HT1080 (cell line): ENCODE measurements around the gene ALOX12. TPM values are rescaled to one million over a fixed set of nuclear protein-coding genes. Genes with fewer than 3 reads are reported as not detected.
"Not testable (repeated sequence)": the region's sequence is repeated elsewhere in the genome, so short reads cannot be mapped to it uniquely, and the experiment has no call there.

ENCODE experiments used
- DNase-seq: peaks from one replicate; pipeline ENCODE4 v3.0.0-alpha.2; 2015; ENCODE audit warnings: low read depth
- polyA plus RNA-seq, 2 experiments: library from polyadenylated mRNA; depleted of rRNA; stranded (reverse); fragments of >200 nt; gene quantifications; 2 replicates each; pipeline ENCODE4 v1.2.3, GENCODE V29; 2015
- total RNA-seq: library from RNA; depleted of rRNA; stranded (reverse); fragments of >200 nt; shearing (Covaris generic); gene quantifications from 2 replicates; pipeline ENCODE4 v1.2.3, GENCODE V29; 2014; rRNA removed

Gene ALOX12, protein sequence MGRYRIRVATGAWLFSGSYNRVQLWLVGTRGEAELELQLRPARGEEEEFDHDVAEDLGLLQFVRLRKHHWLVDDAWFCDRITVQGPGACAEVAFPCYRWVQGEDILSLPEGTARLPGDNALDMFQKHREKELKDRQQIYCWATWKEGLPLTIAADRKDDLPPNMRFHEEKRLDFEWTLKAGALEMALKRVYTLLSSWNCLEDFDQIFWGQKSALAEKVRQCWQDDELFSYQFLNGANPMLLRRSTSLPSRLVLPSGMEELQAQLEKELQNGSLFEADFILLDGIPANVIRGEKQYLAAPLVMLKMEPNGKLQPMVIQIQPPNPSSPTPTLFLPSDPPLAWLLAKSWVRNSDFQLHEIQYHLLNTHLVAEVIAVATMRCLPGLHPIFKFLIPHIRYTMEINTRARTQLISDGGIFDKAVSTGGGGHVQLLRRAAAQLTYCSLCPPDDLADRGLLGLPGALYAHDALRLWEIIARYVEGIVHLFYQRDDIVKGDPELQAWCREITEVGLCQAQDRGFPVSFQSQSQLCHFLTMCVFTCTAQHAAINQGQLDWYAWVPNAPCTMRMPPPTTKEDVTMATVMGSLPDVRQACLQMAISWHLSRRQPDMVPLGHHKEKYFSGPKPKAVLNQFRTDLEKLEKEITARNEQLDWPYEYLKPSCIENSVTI
- total RNA-seq: not detected in 2 replicates
- not detected in 2 replicates for polyA plus RNA-seq (2015; cell fraction: cytosol; rRNA removed)
- polyA plus RNA-seq (2015; cell fraction: nucleus; rRNA removed): not detected in 2 replicates

GRCh38 chr17:6995500-6996255 lies at the start of gene ALOX12:
Gene ALOX12 (plus strand): TSS chr17:6996049. CDS start chr17:6996118, 69 bp downstream.
- no peak for DNase-seq

DNA sequence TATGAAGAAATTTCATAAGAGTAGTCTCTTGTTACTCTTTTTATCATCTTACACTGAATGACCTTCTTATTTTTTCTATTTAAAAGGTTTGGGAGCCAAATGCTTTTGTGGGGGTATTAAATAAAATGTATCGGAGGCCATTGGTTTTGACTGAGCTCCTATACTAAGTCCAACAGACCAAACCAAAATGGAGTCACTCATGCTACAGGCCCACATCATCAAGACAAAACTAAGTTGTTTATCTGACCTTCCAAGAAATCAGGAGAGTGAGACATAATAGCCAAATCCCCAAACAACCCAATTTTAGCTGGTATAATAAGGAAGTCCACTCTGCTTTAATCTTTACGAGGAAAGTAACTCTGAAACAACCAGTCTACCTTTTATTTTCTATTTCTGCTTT lies 48.1 kb upstream of the ALOX12 start:
- DNase-seq: no peak

- peak; percentile 58 for DNase-seq
Measured at GRCh38 chr17:6948562-6948961, 47.3 kb upstream of the ALOX12 start.

DNA sequence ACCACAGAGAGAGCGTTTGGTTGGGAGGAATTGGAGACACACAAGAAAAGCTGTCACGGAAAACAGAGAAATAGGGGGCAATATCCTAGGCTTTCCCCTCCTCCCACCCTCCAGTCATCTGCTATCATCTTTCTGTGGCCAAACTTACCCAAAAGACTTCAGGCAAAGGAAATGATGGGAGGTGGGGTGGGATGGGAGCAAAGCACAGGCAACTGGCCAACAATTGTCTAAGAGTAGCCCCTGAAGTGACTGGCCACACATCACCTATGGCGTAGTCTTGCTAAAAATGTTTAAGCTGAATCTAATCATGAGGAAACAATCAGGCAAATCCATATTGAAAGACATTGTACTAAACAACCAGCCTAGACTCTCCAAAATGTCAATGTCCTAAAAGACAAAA lies 46.9 kb upstream of the ALOX12 start:
- DNase-seq: no peak

GRCh38 chr17:6950938-6951337 lies 44.9 kb upstream of the ALOX12 start:
- not testable (repeated sequence) for DNase-seq

DNA sequence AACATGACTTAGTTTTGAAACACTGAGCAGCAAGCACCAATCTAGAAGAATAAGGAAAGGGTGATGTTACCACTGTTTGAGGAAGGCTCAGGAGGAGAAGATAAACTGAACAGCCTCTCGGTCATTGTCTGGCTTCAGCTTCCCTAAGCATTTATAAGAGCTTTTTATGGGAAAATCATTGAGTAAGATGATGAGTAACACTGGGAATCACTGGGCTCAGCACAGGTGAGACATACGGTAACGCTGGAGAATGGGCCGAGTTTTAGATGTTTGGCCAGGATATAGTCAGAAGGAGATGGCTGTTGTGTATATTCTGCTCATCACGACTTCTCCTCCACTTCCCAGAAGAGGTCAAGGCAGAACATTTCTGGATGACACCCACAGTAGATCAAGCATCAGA lies 42.2 kb upstream of the ALOX12 start:
- DNase-seq: no peak

DNA sequence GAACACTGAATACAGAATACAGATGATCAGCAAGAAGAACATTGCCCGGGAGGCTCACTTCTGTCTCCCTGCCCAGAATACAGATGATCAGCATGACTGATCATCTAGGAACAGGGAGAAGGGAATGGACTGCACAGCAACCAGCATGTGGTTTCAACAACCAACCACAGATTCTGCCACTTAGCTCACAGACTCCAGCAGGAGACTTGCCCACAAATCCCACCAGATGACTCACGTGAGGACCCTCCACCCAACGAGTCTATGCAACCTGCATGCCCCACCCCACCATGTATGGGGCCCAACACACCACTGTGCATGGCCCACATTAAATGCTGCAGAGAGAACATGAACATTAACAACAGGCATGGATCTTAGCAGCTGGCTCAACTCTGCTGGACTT lies 36.1 kb upstream of the ALOX12 start:
- no peak for DNase-seq

GRCh38 chr17:6969323-6969726 lies 26.5 kb upstream of the ALOX12 start:
- DNase-seq: no peak

GRCh38 chr17:6970992-6971391 lies 24.9 kb upstream of the ALOX12 start:
- no peak for DNase-seq

DNA sequence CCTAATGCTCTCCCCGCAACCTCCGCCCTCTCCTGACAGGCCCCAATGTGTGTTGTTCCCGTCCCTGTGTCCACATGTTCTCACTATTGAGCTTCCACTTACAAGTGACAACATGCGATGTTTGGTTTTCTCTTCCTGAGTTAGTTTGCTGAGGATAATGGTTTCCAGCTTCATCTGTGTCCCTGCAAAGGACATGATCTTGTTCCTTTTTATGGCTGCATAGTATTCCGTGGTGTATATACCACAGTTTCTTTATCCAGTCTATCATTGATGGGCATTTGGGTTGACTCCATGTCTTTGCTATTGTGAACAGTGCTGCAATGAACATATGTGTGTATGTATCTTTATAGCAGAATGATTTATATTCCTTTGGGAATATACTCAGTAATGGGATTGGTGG lies 16.4 kb upstream of the ALOX12 start:
- DNase-seq: not testable (repeated sequence)

DNA sequence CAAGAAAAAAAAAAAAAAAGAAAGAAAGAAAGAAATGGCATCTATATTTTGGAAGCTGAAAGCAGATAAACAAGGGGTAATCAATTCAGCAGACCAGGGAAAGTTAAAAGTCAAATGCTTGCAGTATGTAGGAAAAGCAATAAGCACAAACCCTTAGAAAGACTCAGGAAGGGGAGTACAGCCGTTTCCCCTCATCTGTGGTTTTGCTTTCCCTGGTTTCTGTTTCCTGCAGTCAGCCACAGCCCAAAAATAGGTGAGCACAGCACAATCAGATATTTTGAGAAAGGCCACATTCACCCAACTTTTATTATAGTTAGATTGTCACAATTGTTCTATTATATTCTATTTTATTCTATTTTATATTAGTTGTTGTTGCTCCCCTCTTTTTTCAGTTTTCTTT lies 14.4 kb upstream of the ALOX12 start:
- no peak for DNase-seq

GRCh38 chr17:6985266-6985665 lies 10.6 kb upstream of the ALOX12 start:
- DNase-seq: no peak

DNA sequence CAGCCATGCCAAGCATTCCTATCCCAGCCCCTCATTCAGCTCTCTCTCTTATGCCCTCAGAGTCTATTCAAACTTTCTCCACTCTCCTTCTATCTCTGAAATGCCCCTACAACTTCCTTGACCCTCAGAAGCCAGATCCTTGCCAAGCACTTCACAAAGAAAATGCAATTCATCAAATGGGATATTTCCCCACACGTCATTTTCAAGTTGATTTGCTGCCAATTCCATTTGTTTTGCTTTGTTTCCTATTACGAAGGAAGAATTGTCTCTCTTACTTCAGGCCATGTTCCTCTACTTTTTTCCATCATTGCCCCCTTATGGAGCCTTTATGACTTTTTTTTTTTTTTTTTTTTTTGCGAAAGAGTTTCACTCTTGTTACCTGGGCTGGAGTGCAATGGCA lies 9.2 kb upstream of the ALOX12 start:
- DNase-seq: no peak

DNA sequence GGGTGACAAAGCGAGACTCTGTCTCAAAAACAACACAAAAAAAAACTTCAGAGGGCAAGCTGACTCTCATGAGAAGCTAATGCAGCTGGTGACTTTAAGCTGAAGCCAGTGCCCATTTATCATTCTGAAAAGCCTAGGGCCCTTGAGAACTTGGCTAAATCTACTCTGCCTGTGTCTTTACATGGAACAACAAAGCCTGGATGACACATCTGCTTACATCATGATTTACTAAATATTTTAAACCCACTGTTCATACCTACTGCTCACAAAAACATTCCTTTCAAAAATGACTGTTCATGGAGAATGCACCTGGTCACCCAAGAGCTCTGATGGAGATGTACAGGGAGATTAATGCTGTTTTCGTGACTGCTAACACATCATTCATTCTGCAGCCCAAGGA lies 6.1 kb upstream of the ALOX12 start:
- no peak for DNase-seq

GRCh38 chr17:6993613-6994056 lies 2.2 kb upstream of the ALOX12 start:
- not testable (repeated sequence) for DNase-seq

DNA sequence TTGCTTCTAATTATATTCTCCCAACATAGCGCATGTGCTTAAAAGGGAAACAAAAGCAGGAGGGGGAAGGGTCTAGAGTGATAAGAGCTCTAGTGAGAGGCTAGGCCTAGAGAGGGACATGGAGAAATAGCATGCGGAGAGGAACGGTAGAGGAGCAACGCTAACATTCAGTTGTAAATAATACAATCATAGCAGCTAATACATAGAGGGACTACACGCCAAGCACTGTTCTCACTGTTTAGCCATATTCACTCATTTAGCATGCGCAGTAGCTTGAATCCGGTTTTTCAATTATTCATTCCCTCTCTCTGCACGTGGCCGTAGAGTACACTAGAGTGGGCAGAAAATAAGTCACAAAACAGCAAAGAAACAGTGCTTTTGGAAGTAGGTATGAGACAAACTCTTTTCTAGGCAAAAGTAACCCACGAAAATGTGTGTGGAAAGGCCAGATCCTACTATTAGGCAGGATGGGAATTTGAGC lies 1.7 kb upstream of the ALOX12 start:
- no peak for DNase-seq

GRCh38 chr17:6994666-6995256 lies 1.1 kb upstream of the ALOX12 start:
- no peak for DNase-seq

- no peak for DNase-seq
Measured at GRCh38 chr17:6996256-6997011, 585 bp downstream of the ALOX12 start.

GRCh38 chr17:6997171-6997570 lies 1.3 kb downstream of the ALOX12 start:
- DNase-seq: no peak

- DNase-seq: no peak
Measured at GRCh38 chr17:6998855-6999508, 3.1 kb downstream of the ALOX12 start.
